Measurements from ENCODE around the gene CYFIP1.

DNA sequence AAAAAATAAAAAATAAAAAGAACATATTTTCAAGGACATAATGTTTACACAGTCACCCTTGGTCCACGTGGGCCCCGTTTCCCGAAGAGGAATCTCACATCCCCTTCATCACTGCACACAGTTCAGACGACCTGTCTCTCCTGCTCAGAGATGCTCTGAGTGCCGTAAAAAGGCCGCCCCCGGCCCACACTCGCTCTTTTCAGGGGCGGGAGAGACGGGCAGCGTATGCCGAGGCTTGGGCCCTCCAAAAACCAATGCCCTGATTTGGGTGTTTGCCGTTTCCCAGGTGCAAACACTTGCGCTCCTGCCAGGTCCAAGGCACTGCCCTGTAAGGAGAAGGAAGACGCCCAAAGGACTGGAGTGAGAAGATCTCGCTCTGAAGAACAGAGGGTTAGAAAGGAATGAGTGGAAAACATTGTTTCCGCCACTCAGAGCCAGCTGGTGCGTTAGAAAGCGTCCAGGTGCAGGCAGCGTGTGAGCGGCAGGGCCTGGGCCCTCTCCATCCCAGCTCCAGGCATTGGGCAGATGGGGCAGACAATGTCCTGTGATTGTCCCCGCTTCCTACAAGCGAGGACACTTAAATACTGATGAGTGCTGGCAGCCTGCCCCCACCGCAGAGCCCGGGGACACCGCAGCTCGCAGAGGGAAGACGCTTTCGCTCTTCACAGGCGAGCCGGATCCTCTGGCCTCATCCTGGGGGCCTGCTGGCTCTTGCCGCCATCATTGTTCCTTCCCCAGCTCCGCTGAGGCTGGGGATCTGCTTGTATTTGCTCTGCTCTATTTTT lies 88.5 kb downstream of the CYFIP1 start:
- TF ChIP-seq, protein P1, sequence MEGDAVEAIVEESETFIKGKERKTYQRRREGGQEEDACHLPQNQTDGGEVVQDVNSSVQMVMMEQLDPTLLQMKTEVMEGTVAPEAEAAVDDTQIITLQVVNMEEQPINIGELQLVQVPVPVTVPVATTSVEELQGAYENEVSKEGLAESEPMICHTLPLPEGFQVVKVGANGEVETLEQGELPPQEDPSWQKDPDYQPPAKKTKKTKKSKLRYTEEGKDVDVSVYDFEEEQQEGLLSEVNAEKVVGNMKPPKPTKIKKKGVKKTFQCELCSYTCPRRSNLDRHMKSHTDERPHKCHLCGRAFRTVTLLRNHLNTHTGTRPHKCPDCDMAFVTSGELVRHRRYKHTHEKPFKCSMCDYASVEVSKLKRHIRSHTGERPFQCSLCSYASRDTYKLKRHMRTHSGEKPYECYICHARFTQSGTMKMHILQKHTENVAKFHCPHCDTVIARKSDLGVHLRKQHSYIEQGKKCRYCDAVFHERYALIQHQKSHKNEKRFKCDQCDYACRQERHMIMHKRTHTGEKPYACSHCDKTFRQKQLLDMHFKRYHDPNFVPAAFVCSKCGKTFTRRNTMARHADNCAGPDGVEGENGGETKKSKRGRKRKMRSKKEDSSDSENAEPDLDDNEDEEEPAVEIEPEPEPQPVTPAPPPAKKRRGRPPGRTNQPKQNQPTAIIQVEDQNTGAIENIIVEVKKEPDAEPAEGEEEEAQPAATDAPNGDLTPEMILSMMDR (IDR thresholded peaks at IDR 0.05), result no peak
- TF ChIP-seq EP300 (IDR thresholded peaks at IDR 0.05), result no peak

Measured in sigmoid colon (tissue), 4 donors.